Lung (tissue), 5 donors: ENCODE measurements around the gene STK25. TPM values are rescaled to one million over a fixed set of nuclear protein-coding genes. Genes with fewer than 3 reads are reported as not detected.

ENCODE experiments used
- polyA plus RNA-seq, 2 donors: library from polyadenylated mRNA; stranded (reverse); fragments of 200-250 nt; gene quantifications; one replicate each; pipeline ENCODE4 v1.2.1, GENCODE V29; 2013
- small RNA-seq: library from RNA; depleted of rRNA; stranded (forward); fragments of <200 nt; gene quantifications from one replicate; pipeline ENCODE3, GENCODE V24; 2014; ENCODE audit warnings: low replicate concordance
- total RNA-seq, 2 donors: library from RNA; depleted of rRNA in 1 of 2; stranded (reverse); fragments of >200 nt in 1 of 2; gene quantifications; one replicate each; pipeline ENCODE4 v1.2.1, GENCODE V29; 2014 to 2021
- donor health status: Bipolar disorder and iron deficiency.
- donor health status: healthy.
- donor health status: DM: yes; HTN: yes; CAD: no.

STK25 gene
- total and polyA plus RNA-seq, 4 donors = 126 to 182 (median 136) TPM

Small RNA genes lying within 50 kb of the gene (small RNA-seq; reads per million reads assigned to genes)
- not detected for gene MIR3133

Other genes starting within 250 kb of the STK25 start
- 100 to 1,000 TPM; 415 to 595 TPM for gene HDLBP, start 192.9 kb downstream of the STK25 start, total RNA-seq
- gene HDLBP, start 192.9 kb downstream of the STK25 start, polyA plus RNA-seq = 100 to 1,000 TPM; 165 to 216 TPM
- gene SEPTIN2, start 192.7 kb downstream of the STK25 start, total RNA-seq = 100 to 1,000 TPM; 337 to 755 TPM
- gene SEPTIN2, start 192.7 kb downstream of the STK25 start, polyA plus RNA-seq = 100 to 1,000 TPM; 114 to 178 TPM
- 10 to 100 TPM; 38.8 to 49.7 TPM for gene FARP2, start 152.3 kb downstream of the STK25 start, total RNA-seq
- gene FARP2, start 152.3 kb downstream of the STK25 start, polyA plus RNA-seq = 10 to 100 TPM in 1 of 2 donors, 1 to 10 TPM in 1; 9.9 to 16.0 TPM
- gene BOK, start 50.2 kb upstream of the STK25 start, total RNA-seq = 10 to 100 TPM; 11.8 to 44.3 TPM
- gene BOK, start 50.2 kb upstream of the STK25 start, polyA plus RNA-seq = 10 to 100 TPM; 26.8 to 31.5 TPM
- gene THAP4, start 128.6 kb upstream of the STK25 start, total RNA-seq = 10 to 100 TPM; 43.9 to 46.0 TPM
- gene THAP4, start 128.6 kb upstream of the STK25 start, polyA plus RNA-seq = 10 to 100 TPM; 40.0 to 53.7 TPM
- gene ATG4B, start 129.1 kb upstream of the STK25 start, total RNA-seq = 10 to 100 TPM; 69.1 to 74.9 TPM
- 10 to 100 TPM; 45.1 to 55.0 TPM for gene ATG4B, start 129.1 kb upstream of the STK25 start, polyA plus RNA-seq
- 10 to 100 TPM; 17.4 to 24.3 TPM for gene DTYMK, start 178.2 kb upstream of the STK25 start, total RNA-seq
- 10 to 100 TPM; 15.6 to 21.9 TPM for gene DTYMK, start 178.2 kb upstream of the STK25 start, polyA plus RNA-seq
- 10 to 100 TPM; 29.8 to 46.8 TPM for gene ING5, start 193.5 kb upstream of the STK25 start, total RNA-seq
- 10 to 100 TPM; 19.2 to 32.4 TPM for gene ING5, start 193.5 kb upstream of the STK25 start, polyA plus RNA-seq
- gene D2HGDH, start 226.0 kb upstream of the STK25 start, total RNA-seq = 10 to 100 TPM; 22.2 to 45.3 TPM
- gene D2HGDH, start 226.0 kb upstream of the STK25 start, polyA plus RNA-seq = 10 to 100 TPM; 12.2 to 32.2 TPM